PFSK-1 (cell line): ENCODE data around the gene LHX1.

Experiments
- FOXP2 ChIP-seq: optimal IDR thresholded peaks from 2 replicates; pipeline ENCODE3; 2011; ENCODE audit warnings: borderline replicate concordance, control low read depth, inconsistent platforms; ENCODE audit not compliant: insufficient read depth; ENCODE audit errors: extremely low read length, extremely low read depth
- POLR2AphosphoS5 ChIP-seq: IDR thresholded peaks from 2 replicates; pipeline ENCODE4 v1.6.1; 2012; ENCODE audit warnings: low read depth, mild to moderate bottlenecking, control low read depth, low read length, moderate library complexity
- TF ChIP-seq, protein P1 (sequence below), 2 experiments: IDR thresholded peaks; 2 replicates each; pipeline versions ENCODE4 v1.6.1 to v1.8.0; 2011 to 2012; ENCODE audit warnings: low read depth in 2 of 2, low read length in 2 of 2, control low read depth in 1 of 2, inconsistent platforms in 1 of 2, mild to moderate bottlenecking in 1 of 2, moderate library complexity in 1 of 2; ENCODE audit not compliant: insufficient read depth in 1 of 2

DNA sequence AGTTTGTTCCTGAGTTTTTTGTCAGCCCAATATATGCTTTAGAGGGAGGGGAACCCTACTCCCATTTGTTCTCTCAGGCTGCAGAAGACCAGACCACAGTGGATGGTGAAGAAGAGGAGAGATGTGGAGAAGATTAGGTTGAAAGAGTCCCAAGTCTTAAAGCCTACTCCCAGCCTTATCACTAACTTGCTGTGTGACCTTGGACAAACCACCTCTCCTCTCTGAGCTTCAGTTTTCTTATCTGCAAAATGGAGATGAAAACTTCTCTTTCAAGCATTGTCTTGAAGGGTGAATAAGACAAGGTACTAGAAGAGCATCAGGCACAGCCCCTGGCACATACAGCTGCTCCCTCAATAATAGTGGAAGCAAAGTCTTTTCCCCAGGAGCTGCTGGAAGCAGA lies 15.1 kb upstream of the LHX1 start:
- TF ChIP-seq, protein P1, sequence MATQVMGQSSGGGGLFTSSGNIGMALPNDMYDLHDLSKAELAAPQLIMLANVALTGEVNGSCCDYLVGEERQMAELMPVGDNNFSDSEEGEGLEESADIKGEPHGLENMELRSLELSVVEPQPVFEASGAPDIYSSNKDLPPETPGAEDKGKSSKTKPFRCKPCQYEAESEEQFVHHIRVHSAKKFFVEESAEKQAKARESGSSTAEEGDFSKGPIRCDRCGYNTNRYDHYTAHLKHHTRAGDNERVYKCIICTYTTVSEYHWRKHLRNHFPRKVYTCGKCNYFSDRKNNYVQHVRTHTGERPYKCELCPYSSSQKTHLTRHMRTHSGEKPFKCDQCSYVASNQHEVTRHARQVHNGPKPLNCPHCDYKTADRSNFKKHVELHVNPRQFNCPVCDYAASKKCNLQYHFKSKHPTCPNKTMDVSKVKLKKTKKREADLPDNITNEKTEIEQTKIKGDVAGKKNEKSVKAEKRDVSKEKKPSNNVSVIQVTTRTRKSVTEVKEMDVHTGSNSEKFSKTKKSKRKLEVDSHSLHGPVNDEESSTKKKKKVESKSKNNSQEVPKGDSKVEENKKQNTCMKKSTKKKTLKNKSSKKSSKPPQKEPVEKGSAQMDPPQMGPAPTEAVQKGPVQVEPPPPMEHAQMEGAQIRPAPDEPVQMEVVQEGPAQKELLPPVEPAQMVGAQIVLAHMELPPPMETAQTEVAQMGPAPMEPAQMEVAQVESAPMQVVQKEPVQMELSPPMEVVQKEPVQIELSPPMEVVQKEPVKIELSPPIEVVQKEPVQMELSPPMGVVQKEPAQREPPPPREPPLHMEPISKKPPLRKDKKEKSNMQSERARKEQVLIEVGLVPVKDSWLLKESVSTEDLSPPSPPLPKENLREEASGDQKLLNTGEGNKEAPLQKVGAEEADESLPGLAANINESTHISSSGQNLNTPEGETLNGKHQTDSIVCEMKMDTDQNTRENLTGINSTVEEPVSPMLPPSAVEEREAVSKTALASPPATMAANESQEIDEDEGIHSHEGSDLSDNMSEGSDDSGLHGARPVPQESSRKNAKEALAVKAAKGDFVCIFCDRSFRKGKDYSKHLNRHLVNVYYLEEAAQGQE (IDR thresholded peaks at IDR 0.05; ENCODE audit: insufficient read depth in 1 of 2, low read depth in 2 of 2, low read length in 2 of 2) = no peak
- TF ChIP-seq POLR2AphosphoS5 = no peak
- no peak for TF ChIP-seq FOXP2
